GM23338 (cell line): ENCODE measurements around the gene GSTK1. TPM values are rescaled to one million over a fixed set of nuclear protein-coding genes. Genes with fewer than 3 reads are reported as not detected.

Experiments used
- ATAC-seq: fragments of 200-7000 bp; cut with Tn5 transposase; 3 replicates; pipeline ENCODE4 v1.9.1; 2020
- DNase-seq: peaks from one replicate; pipeline ENCODE4 v3.0.0-alpha.2; 2015; ENCODE audit warnings: low spot score
- H2AFZ ChIP-seq: fragments of 200-600 bp; sonication (generic); 2 replicates; pipeline ENCODE4 v1.8.0; 2016; ENCODE audit warnings: antibody characterized with exemption, mild to moderate bottlenecking, moderate library complexity
- H3F3A ChIP-seq: fragments of 200-600 bp; sonication (generic); replicated peaks from 2 replicates; pipeline ENCODE4 v1.8.0; 2017; ENCODE audit warnings: antibody characterized with exemption, mixed run types, low read depth
- H3K27ac ChIP-seq: fragments of 200-600 bp; sonication (generic); 2 replicates; pipeline ENCODE4 v1.6.1; 2016; ENCODE audit warnings: low read depth
- H3K27me3 ChIP-seq: fragments of 200-600 bp; sonication (generic); 2 replicates; pipeline ENCODE4 v1.8.0; 2016; ENCODE audit warnings: mild to moderate bottlenecking, mixed run types, moderate library complexity; ENCODE audit not compliant: insufficient read depth
- H3K36me3 ChIP-seq: fragments of 200-600 bp; sonication (generic); 2 replicates; pipeline ENCODE4 v1.8.0; 2016; ENCODE audit warnings: mild to moderate bottlenecking; ENCODE audit not compliant: insufficient read depth
- H3K4me1 ChIP-seq: fragments of 200-600 bp; sonication (generic); 2 replicates; pipeline ENCODE4 v1.8.0; 2016; ENCODE audit warnings: mild to moderate bottlenecking, moderate library complexity; ENCODE audit not compliant: insufficient read depth
- H3K4me2 ChIP-seq: fragments of 200-600 bp; sonication (generic); 2 replicates; pipeline ENCODE4 v1.7.1; 2017; ENCODE audit warnings: mixed run types
- H3K4me3 ChIP-seq: fragments of 200-600 bp; sonication (generic); 2 replicates; pipeline ENCODE4 v1.6.1; 2016; ENCODE audit warnings: mixed run types
- H3K79me2 ChIP-seq: fragments of 200-600 bp; sonication (generic); replicated peaks from 2 replicates; pipeline ENCODE4 v1.8.0; 2017; ENCODE audit warnings: mild to moderate bottlenecking; ENCODE audit not compliant: insufficient read depth
- H3K9me2 ChIP-seq: fragments of 200-600 bp; sonication (generic); 2 replicates; pipeline ENCODE4 v1.8.0; 2017; ENCODE audit not compliant: insufficient read depth
- H4K20me1 ChIP-seq: fragments of 200-600 bp; sonication (generic); replicated peaks from 2 replicates; pipeline ENCODE4 v1.8.0; 2017; ENCODE audit warnings: mild to moderate bottlenecking; ENCODE audit not compliant: insufficient read depth
- H3K27ac Mint-ChIP-seq: 2 replicates; pipeline ENCODE4 v1.8.0; 2020; ENCODE audit warnings: inconsistent platforms, mild to moderate bottlenecking, moderate library complexity, mixed read lengths
- H3K27me3 Mint-ChIP-seq: 3 replicates; pipeline ENCODE4 v1.8.0; 2022; ENCODE audit warnings: low read depth, mild to moderate bottlenecking, moderate library complexity, mixed read lengths, inconsistent platforms; ENCODE audit not compliant: insufficient read depth, poor library complexity
- H3K36me3 Mint-ChIP-seq: 3 replicates; pipeline ENCODE4 v1.8.0; 2021; ENCODE audit warnings: low read depth, mild to moderate bottlenecking, inconsistent platforms, moderate library complexity, mixed read lengths
- H3K4me1 Mint-ChIP-seq: 3 replicates; pipeline ENCODE4 v1.8.0; 2020; ENCODE audit warnings: mild to moderate bottlenecking, inconsistent platforms, mixed read lengths
- H3K4me3 Mint-ChIP-seq: 3 replicates; pipeline ENCODE4 v1.8.0; 2021; ENCODE audit warnings: moderate library complexity, mild to moderate bottlenecking, inconsistent platforms, mixed read lengths
- H3K9me3 Mint-ChIP-seq: 3 replicates; pipeline ENCODE4 v1.8.0; 2020; ENCODE audit warnings: moderate library complexity, mild to moderate bottlenecking, inconsistent platforms, mixed read lengths
- CREB1 ChIP-seq: fragments of 250-450 bp; sonication (Bioruptor Pico); IDR thresholded peaks from 2 replicates; pipeline ENCODE4 v1.5.0; 2020; ENCODE audit warnings: low read depth, mild to moderate bottlenecking, moderate library complexity
- POLR2AphosphoS5 ChIP-seq: IDR thresholded peaks from 2 replicates; pipeline ENCODE4 v1.6.1; 2016; ENCODE audit warnings: antibody characterized with exemption, low read depth
- STAT1 ChIP-seq: IDR thresholded peaks from one replicate; pipeline ENCODE4 v1.6.1; 2016; ENCODE audit warnings: antibody characterized with exemption; ENCODE audit not compliant: unreplicated experiment
- ZNF114 ChIP-seq: fragments of 250-450 bp; sonication (Bioruptor Pico); IDR thresholded peaks from 2 replicates; pipeline ENCODE4 v1.5.0; 2020; ENCODE audit warnings: mild to moderate bottlenecking, moderate library complexity
- ZNF331 ChIP-seq: fragments of 250-450 bp; sonication (Bioruptor Pico); IDR thresholded peaks from 2 replicates; pipeline ENCODE4 v1.5.0; 2020; ENCODE audit warnings: low read depth, mild to moderate bottlenecking, moderate library complexity
- polyA plus RNA-seq: library from polyadenylated mRNA; unstranded; fragments of >200 nt; fragmentation: Nextera tagmentation; extraction: Ambion mirVana; gene quantifications from 2 replicates; pipeline ENCODE4 v1.2.1, GENCODE V29; 2016
- total RNA-seq: library from RNA; depleted of rRNA; stranded (reverse); fragments of >200 nt; shearing (Covaris generic); gene quantifications from 2 replicates; pipeline ENCODE4 v1.2.3, GENCODE V29; 2014
- TF ChIP-seq, protein P1 (sequence below): fragments of 250-450 bp; sonication (Bioruptor Pico); IDR thresholded peaks from 2 replicates; pipeline ENCODE4 v1.5.0; 2020; ENCODE audit warnings: mild to moderate bottlenecking, moderate library complexity
- TF ChIP-seq, protein P2 (sequence below): IDR thresholded peaks from one replicate; pipeline ENCODE4 v1.6.1; 2018; ENCODE audit warnings: antibody characterized with exemption; ENCODE audit not compliant: unreplicated experiment
- TF ChIP-seq, protein P3 (sequence below), 2 experiments: fragments of 200-600 bp in 1 of 2; sonication (generic) in 1 of 2; conservative IDR thresholded peaks; 2 replicates each; pipeline versions ENCODE4 v1.5.1 to v1.6.1; 2016 to 2017; ENCODE audit warnings: antibody characterized with exemption in 2 of 2, low read depth in 2 of 2, mild to moderate bottlenecking in 2 of 2, moderate library complexity in 1 of 2

The GSTK1 gene
- total and polyA plus RNA-seq, 2 experiments from 2014 or later: 26.4 to 27.5 TPM

DNA sequence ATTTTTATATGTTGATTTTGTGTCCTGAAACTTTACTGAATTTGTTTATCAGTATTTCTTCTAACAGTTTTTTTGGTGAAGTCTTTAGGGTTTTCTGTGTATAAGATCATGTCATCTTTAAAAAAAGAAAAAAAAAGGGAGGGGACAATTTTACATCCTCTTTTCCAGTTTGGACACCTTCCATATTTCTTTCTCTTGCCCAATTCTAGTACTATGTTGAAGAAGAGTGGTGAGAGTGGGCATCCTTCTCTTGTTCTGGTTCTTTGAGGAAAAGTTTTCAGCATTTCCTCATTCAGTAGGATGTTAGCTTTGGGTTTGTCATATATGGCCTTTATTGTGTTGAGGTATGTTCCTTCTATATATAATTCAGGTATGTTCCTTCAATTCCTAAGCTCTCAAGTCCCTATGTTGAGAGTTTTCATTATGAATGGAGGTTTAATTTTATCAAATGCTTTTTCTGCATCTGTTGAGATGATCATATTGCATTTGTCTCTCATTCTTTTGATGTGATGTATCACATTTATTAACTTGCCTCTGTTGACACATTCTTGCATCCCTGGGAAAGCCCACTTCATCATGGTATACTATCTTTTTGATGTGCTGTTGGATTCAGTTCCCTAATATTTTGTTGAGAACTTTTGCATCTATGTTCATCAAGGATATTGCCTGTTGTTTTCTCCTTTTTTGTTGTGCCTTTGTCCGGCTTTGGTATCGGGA is 29.3 kb upstream of the GSTK1 start (continued):
- TF ChIP-seq, protein P1, sequence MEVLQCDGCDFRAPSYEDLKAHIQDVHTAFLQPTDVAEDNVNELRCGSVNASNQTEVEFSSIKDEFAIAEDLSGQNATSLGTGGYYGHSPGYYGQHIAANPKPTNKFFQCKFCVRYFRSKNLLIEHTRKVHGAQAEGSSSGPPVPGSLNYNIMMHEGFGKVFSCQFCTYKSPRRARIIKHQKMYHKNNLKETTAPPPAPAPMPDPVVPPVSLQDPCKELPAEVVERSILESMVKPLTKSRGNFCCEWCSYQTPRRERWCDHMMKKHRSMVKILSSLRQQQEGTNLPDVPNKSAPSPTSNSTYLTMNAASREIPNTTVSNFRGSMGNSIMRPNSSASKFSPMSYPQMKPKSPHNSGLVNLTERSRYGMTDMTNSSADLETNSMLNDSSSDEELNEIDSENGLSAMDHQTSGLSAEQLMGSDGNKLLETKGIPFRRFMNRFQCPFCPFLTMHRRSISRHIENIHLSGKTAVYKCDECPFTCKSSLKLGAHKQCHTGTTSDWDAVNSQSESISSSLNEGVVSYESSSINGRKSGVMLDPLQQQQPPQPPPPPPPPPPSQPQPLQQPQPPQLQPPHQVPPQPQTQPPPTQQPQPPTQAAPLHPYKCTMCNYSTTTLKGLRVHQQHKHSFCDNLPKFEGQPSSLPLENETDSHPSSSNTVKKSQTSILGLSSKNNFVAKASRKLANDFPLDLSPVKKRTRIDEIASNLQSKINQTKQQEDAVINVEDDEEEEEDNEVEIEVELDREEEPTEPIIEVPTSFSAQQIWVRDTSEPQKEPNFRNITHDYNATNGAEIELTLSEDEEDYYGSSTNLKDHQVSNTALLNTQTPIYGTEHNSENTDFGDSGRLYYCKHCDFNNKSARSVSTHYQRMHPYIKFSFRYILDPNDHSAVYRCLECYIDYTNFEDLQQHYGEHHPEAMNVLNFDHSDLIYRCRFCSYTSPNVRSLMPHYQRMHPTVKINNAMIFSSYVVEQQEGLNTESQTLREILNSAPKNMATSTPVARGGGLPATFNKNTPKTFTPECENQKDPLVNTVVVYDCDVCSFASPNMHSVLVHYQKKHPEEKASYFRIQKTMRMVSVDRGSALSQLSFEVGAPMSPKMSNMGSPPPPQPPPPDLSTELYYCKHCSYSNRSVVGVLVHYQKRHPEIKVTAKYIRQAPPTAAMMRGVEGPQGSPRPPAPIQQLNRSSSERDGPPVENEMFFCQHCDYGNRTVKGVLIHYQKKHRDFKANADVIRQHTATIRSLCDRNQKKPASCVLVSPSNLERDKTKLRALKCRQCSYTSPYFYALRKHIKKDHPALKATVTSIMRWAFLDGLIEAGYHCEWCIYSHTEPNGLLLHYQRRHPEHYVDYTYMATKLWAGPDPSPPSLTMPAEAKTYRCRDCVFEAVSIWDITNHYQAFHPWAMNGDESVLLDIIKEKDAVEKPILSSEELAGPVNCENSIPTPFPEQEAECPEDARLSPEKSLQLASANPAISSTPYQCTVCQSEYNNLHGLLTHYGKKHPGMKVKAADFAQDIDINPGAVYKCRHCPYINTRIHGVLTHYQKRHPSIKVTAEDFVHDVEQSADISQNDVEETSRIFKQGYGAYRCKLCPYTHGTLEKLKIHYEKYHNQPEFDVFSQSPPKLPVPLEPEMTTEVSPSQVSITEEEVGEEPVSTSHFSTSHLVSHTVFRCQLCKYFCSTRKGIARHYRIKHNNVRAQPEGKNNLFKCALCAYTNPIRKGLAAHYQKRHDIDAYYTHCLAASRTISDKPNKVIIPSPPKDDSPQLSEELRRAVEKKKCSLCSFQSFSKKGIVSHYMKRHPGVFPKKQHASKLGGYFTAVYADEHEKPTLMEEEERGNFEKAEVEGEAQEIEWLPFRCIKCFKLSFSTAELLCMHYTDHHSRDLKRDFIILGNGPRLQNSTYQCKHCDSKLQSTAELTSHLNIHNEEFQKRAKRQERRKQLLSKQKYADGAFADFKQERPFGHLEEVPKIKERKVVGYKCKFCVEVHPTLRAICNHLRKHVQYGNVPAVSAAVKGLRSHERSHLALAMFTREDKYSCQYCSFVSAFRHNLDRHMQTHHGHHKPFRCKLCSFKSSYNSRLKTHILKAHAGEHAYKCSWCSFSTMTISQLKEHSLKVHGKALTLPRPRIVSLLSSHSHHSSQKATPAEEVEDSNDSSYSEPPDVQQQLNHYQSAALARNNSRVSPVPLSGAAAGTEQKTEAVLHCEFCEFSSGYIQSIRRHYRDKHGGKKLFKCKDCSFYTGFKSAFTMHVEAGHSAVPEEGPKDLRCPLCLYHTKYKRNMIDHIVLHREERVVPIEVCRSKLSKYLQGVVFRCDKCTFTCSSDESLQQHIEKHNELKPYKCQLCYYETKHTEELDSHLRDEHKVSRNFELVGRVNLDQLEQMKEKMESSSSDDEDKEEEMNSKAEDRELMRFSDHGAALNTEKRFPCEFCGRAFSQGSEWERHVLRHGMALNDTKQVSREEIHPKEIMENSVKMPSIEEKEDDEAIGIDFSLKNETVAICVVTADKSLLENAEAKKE (CRISPR knock-in tag): no peak
- TF ChIP-seq STAT1: no peak
- no peak for TF ChIP-seq CREB1 (CRISPR knock-in tag)
- TF ChIP-seq ZNF114 (CRISPR knock-in tag): no peak
- TF ChIP-seq, protein P2, sequence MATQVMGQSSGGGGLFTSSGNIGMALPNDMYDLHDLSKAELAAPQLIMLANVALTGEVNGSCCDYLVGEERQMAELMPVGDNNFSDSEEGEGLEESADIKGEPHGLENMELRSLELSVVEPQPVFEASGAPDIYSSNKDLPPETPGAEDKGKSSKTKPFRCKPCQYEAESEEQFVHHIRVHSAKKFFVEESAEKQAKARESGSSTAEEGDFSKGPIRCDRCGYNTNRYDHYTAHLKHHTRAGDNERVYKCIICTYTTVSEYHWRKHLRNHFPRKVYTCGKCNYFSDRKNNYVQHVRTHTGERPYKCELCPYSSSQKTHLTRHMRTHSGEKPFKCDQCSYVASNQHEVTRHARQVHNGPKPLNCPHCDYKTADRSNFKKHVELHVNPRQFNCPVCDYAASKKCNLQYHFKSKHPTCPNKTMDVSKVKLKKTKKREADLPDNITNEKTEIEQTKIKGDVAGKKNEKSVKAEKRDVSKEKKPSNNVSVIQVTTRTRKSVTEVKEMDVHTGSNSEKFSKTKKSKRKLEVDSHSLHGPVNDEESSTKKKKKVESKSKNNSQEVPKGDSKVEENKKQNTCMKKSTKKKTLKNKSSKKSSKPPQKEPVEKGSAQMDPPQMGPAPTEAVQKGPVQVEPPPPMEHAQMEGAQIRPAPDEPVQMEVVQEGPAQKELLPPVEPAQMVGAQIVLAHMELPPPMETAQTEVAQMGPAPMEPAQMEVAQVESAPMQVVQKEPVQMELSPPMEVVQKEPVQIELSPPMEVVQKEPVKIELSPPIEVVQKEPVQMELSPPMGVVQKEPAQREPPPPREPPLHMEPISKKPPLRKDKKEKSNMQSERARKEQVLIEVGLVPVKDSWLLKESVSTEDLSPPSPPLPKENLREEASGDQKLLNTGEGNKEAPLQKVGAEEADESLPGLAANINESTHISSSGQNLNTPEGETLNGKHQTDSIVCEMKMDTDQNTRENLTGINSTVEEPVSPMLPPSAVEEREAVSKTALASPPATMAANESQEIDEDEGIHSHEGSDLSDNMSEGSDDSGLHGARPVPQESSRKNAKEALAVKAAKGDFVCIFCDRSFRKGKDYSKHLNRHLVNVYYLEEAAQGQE: no peak

DNA sequence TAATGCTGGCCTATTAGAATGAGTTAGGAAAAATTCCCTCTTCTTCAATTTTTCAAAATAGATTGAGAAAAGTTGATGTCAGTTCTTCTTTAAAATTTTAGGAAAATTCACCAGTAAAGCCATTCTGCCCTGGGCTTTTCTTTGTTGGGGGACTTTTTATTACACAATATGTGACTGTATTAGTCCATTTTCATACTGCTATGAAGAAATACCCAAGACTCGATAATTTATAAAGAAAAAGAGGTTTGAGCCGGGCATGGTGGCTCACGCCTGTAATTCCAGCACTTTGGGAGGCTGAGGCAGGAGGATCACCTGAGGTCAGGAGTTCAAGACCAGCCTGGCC is 28.7 kb upstream of the GSTK1 start:
- H3K4me1 Mint-ChIP-seq: no peaks in the 10 kb centered on the region; the same call in 2 of the 3 replicates
- Histone ChIP-seq H2AFZ (no peak overlapping the region), H3K27ac (no peak overlapping the region), H3K27me3 (no peaks in the 10 kb centered on the region), H3K4me1 (peaks cover 6% of the 10 kb centered on the region), H3K9me2 (no peaks in the 10 kb centered on the region), H4K20me1 (no peaks in the 10 kb centered on the region), H3K36me3 (no peaks in the 10 kb centered on the region), H3K4me3 (no peak overlapping the region), H3F3A (no peaks in the 10 kb centered on the region), H3K4me2 (no peak overlapping the region), H3K79me2 (no peaks in the 10 kb centered on the region)
- H3K36me3 Mint-ChIP-seq: no peaks in the 10 kb centered on the region
- H3K27me3 Mint-ChIP-seq: peaks cover 5% of the 10 kb centered on the region
- ATAC-seq: no peak
- peaks cover 17% of the 10 kb centered on the region for H3K9me3 Mint-ChIP-seq
- DNase-seq: no peak
- H3K27ac Mint-ChIP-seq: no peak overlapping the region
- TF ChIP-seq, protein P2: no peak
- TF ChIP-seq POLR2AphosphoS5 (no peak), ZNF114 (CRISPR knock-in tag) (no peak), ZNF331 (CRISPR knock-in tag) (no peak), CREB1 (CRISPR knock-in tag) (no peak)
- TF ChIP-seq, protein P3, sequence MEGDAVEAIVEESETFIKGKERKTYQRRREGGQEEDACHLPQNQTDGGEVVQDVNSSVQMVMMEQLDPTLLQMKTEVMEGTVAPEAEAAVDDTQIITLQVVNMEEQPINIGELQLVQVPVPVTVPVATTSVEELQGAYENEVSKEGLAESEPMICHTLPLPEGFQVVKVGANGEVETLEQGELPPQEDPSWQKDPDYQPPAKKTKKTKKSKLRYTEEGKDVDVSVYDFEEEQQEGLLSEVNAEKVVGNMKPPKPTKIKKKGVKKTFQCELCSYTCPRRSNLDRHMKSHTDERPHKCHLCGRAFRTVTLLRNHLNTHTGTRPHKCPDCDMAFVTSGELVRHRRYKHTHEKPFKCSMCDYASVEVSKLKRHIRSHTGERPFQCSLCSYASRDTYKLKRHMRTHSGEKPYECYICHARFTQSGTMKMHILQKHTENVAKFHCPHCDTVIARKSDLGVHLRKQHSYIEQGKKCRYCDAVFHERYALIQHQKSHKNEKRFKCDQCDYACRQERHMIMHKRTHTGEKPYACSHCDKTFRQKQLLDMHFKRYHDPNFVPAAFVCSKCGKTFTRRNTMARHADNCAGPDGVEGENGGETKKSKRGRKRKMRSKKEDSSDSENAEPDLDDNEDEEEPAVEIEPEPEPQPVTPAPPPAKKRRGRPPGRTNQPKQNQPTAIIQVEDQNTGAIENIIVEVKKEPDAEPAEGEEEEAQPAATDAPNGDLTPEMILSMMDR (conservative IDR thresholded peaks at IDR 0.05; ENCODE audit: low read depth in 2 of 2): no peak
- H3K4me3 Mint-ChIP-seq: no peak overlapping the region
